ENCODE measurements around the gene TCIRG1. TPM values are rescaled to one million over a fixed set of nuclear protein-coding genes. Genes with fewer than 3 reads are reported as not detected.
A peak's percentile ranks its signal among the peaks of the same experiment; 100 is the strongest.

Gene TCIRG1
- total RNA-seq, 4 donors from 2014 or later = 19.4 to 50.9 (median 41.2) TPM

DNA sequence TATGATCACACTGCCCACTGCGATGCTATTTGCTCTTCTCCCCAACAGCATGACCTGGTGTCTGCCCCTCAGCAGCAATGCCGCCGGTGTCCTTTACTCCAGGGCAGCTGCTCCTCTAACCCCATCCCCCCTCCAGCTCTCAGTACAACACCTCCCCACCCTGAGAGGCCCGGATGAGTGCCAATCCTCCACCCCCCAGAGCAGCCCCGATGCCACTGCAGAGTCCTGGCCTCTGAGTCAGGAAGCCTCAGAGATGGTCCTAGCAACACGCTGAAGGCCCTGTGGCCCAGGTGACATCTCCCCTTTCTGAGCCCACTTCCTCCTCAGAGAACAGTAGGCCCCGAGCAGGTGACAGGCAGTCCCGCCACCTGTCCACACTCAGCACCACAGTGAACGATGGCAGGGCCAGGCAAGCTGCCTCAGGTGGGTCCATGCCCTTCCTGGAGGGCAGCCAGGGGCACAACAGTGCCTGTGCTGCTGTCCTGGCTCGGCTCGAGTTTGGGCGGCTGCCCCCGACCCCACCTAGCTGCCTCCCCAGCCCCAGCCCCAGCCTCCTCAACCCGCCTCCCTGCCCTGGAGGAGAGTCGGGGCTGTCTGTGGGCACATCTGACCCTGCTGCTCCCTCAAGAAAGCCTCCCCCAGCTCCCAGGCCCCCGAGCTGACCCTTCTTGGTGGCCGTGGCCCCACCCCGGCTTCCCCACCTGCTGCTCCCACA, 12.3 kb upstream of the TCIRG1 start:
- 92% methylated on average over 7 of the region's 18 CpGs for WGBS
- no peak for DNase-seq (ENCODE audit: low spot score in 2 of 2)
- H3K9me3 ChIP-seq = no peaks in the 10 kb centered on the region
- H3K4me1 ChIP-seq = peaks cover 21% of the 10 kb centered on the region
- no peak for TF ChIP-seq POLR2A (IDR thresholded peaks at IDR 0.05)
- no peak for TF ChIP-seq POLR2AphosphoS5 (IDR thresholded peaks at IDR 0.05)
- no peak for TF ChIP-seq CTCF (IDR thresholded peaks at IDR 0.05)
- no peak for TF ChIP-seq EP300 (IDR thresholded peaks at IDR 0.05)
- H3K36me3 ChIP-seq = peaks cover 17% of the 10 kb centered on the region
- no peaks in the 10 kb centered on the region for H3K27me3 ChIP-seq
- no peak overlapping the region for H3K4me3 ChIP-seq
- no peak overlapping the region for H3K27ac ChIP-seq

GRCh38 chr11:68027667-68028066, 11.2 kb upstream of the TCIRG1 start:
- no peak overlapping the region for H3K27ac ChIP-seq
- WGBS = 95% methylated on average over 14 of the region's 21 CpGs
- no peaks in the 10 kb centered on the region for H3K27me3 ChIP-seq
- no peak for TF ChIP-seq CTCF (IDR thresholded peaks at IDR 0.05)
- no peak for TF ChIP-seq POLR2A (IDR thresholded peaks at IDR 0.05)
- TF ChIP-seq POLR2AphosphoS5 (IDR thresholded peaks at IDR 0.05) = no peak
- no peak for TF ChIP-seq EP300 (IDR thresholded peaks at IDR 0.05)
- H3K4me1 ChIP-seq = peaks cover 32% of the 10 kb centered on the region
- no peaks in the 10 kb centered on the region for H3K9me3 ChIP-seq
- DNase-seq (ENCODE audit: low spot score in 2 of 2) = no peak
- peaks cover 17% of the 10 kb centered on the region for H3K36me3 ChIP-seq
- H3K4me3 ChIP-seq = no peak overlapping the region

DNA sequence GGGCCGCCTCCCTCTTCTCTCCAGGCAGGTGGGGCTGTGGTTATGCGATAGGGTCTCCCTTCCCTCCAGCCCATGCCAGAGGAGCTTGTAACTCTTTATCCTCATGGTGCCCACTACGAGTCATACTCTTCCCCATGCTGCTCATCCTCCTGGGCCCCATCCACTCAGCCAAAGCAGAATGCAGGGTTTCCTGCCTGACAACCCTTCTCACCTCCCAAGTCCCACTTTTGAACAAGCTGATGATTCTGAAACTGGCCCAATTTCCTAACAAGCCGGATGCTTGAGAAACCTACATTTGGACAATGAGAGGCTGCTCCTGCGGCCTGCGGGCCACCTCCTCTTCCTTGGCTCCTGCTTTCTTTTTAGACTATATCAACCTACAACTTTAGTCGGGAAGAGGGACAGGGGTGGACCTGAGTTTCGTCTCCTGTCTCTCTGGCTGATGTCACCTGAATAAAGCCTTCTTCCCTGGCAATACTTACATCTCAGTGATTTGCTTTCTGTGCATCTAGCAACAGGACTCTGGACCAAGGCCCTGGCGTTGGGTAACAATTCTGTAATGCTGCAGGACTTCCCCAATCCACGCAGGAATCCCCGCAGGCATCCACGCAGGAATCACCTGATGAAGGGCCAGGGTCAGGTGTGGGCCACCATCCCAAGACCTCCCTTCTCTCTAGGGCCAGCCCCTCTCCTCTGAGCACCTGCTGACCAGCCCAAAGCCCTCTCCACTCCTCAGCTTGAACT, 9.9 kb upstream of the TCIRG1 start:
- Histone ChIP-seq H3K4me1 (peaks cover 41% of the 10 kb centered on the region), H3K9me3 (no peaks in the 10 kb centered on the region), H3K27me3 (no peaks in the 10 kb centered on the region), H3K27ac (peak overlapping the region; percentile 1), H3K4me3 (no peak overlapping the region), H3K36me3 (peaks cover 21% of the 10 kb centered on the region)
- no peak for TF ChIP-seq CTCF (IDR thresholded peaks at IDR 0.05)
- no peak for TF ChIP-seq EP300 (IDR thresholded peaks at IDR 0.05)
- TF ChIP-seq POLR2A (IDR thresholded peaks at IDR 0.05) = no peak
- no peak for TF ChIP-seq POLR2AphosphoS5 (IDR thresholded peaks at IDR 0.05)
- WGBS = 84% methylated on average over 12 of the region's 12 CpGs
- no peak for DNase-seq (ENCODE audit: low spot score in 2 of 2)

DNA sequence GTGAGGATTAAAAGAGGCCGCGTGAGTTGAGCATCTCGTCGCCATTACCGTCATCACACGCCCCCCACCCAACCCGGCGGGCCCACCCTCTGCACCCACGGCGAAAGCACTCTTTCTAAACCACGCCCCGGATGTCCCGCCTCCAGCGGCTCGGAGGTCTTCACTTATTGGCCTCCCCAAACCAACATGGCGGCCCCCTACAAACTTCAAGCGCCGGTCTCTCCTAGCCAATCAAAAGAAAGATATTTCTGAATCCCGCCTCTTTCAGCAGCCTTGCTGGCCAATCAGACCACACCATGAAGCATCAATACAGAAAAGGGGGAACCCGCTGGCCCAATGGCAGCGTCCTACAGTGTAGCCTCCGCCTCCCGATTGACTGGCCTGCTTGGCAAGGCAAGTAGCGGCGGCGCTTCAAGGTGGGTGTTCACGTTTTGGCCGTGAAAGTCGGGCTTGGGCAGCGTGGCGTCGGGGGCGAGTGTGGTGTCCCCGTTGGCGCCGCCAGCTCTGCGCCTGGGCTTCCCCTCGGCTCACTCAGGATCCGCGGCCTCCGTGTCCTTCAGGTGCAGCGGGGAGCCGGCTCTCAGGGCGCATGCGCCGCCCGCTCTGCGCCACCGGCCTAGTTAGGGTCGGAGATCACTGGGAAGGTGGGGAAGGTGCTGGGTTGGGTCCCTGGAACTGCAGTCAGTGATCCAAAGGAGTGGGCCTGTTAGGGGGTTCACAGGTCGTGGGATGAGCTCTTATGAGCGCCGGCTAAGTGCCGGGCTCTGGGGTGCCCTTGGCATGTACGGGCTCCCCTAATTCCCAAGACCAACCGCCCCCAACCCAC, 8.3 kb upstream of the TCIRG1 start, which contains the start of gene NDUFS8:
Gene NDUFS8 (plus strand): TSS at position 364 of the 826 bp plus-strand sequence. CDS start 1,471 bp downstream, outside the sequence.
- TF ChIP-seq CTCF (IDR thresholded peaks at IDR 0.05) (no peak), POLR2AphosphoS5 (IDR thresholded peaks at IDR 0.05) (peak in 2 of 3 donors; percentile 21 to 47)
- 2% methylated on average over 44 of the region's 56 CpGs for WGBS

More for the DNA sequence above, 8.3 kb upstream of the TCIRG1 start, which contains the start of gene NDUFS8:
- H3K27ac ChIP-seq = peak within 1 kb of the TSS; percentile 85
- peaks cover 41% of the 10 kb centered on the region for H3K4me1 ChIP-seq
- peak; percentile 98 to 99 for DNase-seq (ENCODE audit: low spot score in 2 of 2)
- H3K9me3 ChIP-seq = no peaks in the 10 kb centered on the region
- peak within 1 kb of the TSS; percentile 79 for H3K4me3 ChIP-seq
- no peaks in the 10 kb centered on the region for H3K27me3 ChIP-seq
- peaks cover 20% of the 10 kb centered on the region for H3K36me3 ChIP-seq

Data from suprapubic skin (tissue), 4 donors.